ENCODE results near the gene COL17A1. TPM values are rescaled to one million over a fixed set of nuclear protein-coding genes. Genes with fewer than 3 reads are reported as not detected.

Gene COL17A1
- total RNA-seq, 1 experiment from 2014 or later: not detected

DNA sequence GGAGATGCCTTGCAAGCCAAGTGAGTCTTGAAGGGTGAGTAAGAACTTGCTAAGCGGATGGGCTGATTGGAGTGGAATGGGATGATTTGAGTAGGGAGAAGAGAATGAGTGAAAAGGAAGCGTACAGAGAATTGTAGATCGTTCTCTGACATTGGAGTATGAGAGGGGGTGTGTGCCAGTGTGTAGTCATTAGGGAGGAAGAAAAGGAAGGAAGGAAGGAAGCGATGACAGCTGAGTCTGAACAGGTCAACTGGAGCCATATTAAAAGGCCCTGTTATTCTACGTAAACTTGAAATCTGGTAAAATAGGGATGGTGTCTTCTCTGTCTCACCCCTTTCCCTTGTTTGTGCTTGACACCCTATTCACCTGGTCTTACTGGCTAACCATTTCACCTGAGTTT is 63.7 kb downstream of the COL17A1 start:
- in situ Hi-C loops (cut with HindIII; ENCODE audit: low pct_unique_long_range_greater_than_20kb, low sequenced_read_pairs): no loop called here

DNA sequence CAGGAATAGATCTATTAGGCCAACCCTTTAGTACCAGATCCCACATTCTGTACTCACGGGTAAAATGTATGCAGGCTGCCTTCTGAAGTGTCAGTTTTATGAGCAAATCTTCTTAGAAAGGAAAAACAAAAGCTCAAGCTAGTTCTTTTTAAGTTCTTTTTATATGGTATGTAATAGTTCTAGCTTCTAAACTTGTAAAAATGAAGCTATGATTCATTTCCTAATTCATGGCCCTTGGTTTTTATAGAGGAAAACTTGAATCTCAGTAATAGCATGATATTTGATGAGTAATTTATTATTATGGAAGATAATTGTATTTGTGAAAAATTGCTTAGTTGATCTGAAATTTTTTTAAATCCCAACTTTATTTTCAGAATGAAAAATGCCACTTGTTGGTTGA is 64.4 kb downstream of the COL17A1 start:
- no peak for DNase-seq (ENCODE audit: low read depth)
- in situ Hi-C loops (cut with HindIII; ENCODE audit: low pct_unique_long_range_greater_than_20kb, low sequenced_read_pairs): no loop called here

More for the DNA sequence above, 63.7 kb downstream of the COL17A1 start:
- DNase-seq (ENCODE audit: low read depth): no peak

DNA sequence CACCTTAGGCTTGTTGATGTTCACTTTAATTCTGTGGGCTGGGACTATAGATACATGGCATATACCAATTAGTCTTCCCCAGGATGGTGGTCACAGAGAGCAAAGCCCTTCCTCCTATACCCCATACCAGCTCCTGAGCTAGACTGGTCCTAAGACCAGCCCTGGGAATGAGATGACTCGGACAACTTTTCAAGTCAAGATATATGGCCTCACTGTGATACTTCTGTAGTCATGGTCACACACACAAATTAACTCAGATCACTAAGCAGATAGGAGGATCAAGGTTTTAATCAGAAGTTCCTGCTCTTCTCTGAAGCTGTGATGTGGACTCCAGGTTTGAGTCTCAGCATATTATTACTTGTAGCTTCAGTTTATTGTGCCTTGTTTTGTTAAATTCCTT is 65.7 kb downstream of the COL17A1 start:
- in situ Hi-C loops (cut with HindIII; ENCODE audit: low pct_unique_long_range_greater_than_20kb, low sequenced_read_pairs): no loop called here
- DNase-seq (ENCODE audit: low read depth): no peak

DNA sequence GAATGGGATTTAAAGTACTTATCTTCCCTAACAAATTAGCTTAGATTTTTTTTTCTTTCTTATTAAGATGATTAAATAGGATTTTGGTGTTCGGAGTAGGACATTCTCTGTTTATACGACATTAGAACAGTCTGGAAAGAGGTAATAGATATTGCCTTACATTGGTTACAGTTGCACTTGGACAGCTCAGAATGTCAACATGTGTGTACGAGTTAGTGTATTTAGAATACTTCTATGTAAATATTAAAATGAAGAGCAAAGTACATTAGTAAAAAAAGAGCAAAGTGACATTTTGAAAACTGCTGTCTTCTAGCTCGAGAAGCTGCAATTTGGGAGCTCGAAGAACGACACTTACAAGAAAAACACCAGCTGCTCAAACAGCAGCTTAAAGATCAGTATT is 67.2 kb downstream of the COL17A1 start:
- in situ Hi-C loops (cut with HindIII; ENCODE audit: low pct_unique_long_range_greater_than_20kb, low sequenced_read_pairs): no loop called here
- DNase-seq (ENCODE audit: low read depth): no peak

DNA sequence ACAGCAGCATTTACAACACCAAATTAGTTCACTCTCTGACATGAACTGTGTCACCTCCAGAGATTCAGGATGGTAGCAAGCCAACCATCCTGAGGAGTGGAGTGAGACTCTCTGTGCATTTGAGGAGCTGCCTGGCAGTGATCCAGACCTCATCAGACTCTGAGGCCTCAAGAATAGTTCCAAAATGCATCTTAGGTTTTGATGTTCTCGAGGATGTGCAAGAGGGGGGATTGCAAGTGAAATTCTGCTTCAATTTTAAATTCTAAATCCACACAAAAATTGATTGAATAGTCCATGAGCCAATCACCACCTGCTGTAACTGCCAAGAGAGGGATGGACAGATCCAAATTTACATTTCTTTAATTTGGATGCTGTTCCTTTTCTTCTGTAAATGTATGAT is 69.0 kb downstream of the COL17A1 start:
- no peak for DNase-seq (ENCODE audit: low read depth)
- in situ Hi-C loops (cut with HindIII; ENCODE audit: low pct_unique_long_range_greater_than_20kb, low sequenced_read_pairs): no loop called here

DNA sequence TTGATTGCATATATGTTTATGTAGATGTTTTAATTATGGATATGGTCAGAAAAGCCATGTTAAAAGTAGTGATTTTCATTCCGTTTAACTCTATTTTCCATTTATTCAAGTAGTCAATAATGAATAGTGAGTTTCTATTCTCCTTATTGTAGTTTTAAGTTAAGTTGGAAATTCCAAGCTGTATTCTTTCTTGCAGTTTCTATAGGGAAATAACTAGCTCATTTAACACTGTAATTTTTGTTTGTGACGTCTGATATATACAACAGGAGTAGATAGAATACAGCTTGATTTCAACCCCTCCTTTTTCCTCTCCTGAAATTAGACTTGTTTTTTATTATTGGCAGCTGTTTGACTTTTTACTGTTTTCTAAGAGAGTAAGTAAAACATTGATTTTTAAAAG is 71.5 kb downstream of the COL17A1 start:
- in situ Hi-C loops (cut with HindIII; ENCODE audit: low pct_unique_long_range_greater_than_20kb, low sequenced_read_pairs): no loop called here
- DNase-seq (ENCODE audit: low read depth): no peak

DNA sequence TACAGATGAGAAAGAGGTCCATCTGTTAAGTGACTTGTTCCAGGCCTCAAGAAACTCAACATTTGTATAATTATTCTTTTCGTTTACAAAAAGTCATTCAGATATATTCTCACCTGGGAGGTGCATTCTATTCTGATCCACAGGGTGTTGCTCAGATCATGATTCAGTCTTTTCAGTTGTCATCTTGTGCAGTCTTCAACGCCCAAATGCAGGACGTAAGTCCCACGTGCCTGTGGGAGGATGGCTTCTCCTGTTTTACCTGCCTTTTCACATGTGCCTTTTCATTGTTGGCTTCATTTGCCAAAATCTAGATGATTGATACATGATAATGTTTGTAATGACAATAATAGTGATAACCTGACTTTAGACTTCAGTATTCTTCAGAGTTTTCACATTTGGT is 72.2 kb downstream of the COL17A1 start:
- DNase-seq (ENCODE audit: low read depth): no peak
- in situ Hi-C loops (cut with HindIII; ENCODE audit: low pct_unique_long_range_greater_than_20kb, low sequenced_read_pairs): no loop called here

DNA sequence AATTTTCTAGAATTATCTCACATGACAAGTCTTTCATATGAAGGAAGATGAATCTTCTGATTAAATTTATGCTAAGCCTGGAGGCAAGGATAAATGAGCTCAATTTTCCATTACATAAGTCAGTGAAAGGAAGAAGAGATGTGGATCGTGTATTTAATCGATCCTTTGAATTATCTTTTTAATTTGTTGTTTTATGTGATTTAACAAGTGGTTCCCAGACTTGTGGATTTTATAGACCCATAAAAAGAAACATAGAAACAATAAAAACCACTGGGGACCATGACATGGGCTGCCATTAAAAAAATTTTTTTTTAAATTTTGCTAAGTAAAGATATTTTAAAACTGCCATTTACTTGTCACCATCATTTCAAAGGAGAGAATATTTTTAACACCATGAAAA is 73.8 kb downstream of the COL17A1 start:
- no peak for DNase-seq (ENCODE audit: low read depth)
- in situ Hi-C loops (cut with HindIII; ENCODE audit: low pct_unique_long_range_greater_than_20kb, low sequenced_read_pairs): no loop called here

DNA sequence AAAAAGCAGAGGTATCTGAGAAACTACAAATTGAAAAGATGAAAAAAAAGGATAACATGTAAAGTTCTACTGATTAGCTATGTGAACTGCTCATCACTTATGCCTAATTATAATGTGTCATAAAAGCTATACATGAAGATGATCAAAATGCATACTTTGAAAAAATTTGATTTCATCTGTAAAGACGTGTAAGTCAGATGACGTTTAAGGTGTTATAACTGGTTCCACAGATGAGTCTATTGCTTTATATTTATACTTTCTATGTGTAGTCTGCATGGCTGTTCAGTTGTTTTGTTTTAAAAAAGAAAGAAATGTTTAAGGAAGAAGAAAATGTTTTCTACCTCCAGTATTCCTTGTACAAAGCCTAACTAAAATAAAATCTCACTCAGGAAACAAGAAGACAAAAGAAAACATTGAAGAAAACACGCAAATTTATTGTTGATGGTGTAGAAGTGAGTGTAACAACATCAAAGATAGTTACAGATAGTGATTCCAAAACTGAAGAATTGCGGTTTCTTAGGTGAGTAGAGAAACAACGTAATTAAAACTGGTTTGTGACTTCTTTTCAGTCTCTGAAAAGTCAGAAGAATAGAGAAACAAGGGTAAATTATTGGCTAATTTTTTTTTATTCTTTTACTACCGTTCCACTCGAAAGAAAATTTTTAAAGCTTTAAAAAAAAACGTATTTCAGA is 80.4 kb downstream of the COL17A1 start:
- DNase-seq (ENCODE audit: low read depth): no peak
- in situ Hi-C loops (cut with HindIII; ENCODE audit: low pct_unique_long_range_greater_than_20kb, low sequenced_read_pairs): no loop called here

DNA sequence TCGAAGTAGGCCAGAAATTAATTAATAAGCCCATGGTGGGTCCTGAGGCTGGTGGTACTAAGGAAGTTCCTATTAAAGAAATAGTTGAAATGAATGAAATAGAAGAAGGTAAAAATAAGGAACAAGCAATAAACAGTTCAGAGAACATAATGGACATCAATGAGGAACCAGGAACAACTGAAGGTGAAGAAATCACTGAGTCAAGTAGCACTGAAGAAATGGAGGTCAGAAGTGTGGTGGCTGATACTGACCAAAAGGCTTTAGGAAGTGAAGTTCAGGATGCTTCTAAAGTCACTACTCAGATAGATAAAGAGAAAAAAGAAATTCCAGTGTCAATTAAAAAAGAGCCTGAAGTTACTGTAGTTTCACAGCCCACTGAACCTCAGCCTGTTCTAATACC is 82.8 kb downstream of the COL17A1 start:
- in situ Hi-C loops (cut with HindIII; ENCODE audit: low pct_unique_long_range_greater_than_20kb, low sequenced_read_pairs): no loop called here
- no peak for DNase-seq (ENCODE audit: low read depth)

DNA sequence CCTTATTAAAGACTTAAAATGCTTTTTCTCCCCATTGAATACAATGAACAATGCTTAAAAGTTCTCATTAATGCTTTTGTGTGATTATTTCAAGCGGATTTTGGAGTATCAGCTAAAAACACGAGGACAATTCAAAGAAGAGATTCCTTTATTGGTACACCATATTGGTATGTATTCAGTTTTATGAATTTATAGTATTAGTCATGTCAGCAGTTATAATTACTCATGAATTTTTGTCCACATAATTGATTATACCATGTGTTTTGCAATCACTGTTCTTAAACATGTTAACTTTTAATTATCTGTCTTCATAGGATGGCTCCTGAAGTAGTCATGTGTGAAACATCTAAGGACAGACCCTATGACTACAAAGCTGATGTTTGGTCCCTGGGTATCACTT is 86.9 kb downstream of the COL17A1 start:
- DNase-seq (ENCODE audit: low read depth): no peak
- in situ Hi-C loops (cut with HindIII; ENCODE audit: low pct_unique_long_range_greater_than_20kb, low sequenced_read_pairs): no loop called here

DNA sequence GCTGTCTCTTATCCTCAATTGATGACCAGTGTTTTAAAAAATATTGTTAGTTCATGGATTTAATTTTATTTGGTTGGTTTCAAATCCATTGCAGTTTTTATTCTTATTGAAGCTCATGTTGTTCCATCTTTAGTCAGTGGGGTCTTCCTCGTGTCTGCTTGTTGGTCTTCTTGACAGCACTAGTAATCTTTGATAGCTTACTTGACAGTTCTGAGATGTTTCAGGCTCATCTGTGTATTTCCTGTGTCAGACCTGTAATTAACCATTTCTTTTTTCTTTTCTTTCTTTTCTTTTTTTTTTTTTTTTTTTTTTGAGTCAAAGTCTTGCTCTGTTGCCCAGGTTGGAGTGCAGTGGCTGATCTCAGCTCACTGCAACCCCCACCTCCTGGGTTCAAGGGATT is 90.5 kb downstream of the COL17A1 start:
- no peak for DNase-seq (ENCODE audit: low read depth)
- in situ Hi-C loops (cut with HindIII; ENCODE audit: low pct_unique_long_range_greater_than_20kb, low sequenced_read_pairs): no loop called here

DNA sequence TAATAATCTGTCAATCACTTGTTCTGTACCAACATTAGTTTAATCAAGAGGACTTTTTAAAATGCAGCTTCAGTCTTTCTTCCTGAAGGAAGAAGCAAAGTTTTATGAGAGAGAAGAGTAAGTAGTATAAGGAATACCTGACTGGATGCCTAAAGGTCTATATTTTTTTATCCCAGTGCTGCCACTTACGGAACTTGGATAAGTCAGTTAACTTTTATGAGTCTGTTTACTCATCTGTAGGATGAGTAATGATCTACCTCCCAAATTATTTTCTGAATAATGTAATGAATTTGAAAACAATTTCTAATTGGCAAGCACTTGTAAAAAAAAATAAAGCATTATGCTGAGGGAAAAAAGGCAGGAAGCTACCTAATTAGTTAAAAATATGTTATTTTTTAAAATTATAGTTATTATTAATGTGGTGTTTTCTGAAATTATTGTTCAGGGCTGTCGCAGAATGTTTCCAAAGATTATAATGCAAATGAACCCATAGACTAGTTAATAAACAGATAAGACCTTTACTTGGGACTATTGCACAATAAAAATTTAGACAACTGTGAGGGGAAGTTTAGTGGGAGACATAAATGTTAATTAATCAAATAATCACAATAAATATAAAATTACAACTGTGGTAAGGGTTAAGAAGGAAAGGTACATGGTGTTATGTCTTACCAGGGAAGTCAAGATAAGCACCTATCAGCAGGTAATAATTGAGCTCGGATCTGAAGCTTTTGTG is 94.1 kb downstream of the COL17A1 start:
- DNase-seq (ENCODE audit: low read depth): no peak

DNA sequence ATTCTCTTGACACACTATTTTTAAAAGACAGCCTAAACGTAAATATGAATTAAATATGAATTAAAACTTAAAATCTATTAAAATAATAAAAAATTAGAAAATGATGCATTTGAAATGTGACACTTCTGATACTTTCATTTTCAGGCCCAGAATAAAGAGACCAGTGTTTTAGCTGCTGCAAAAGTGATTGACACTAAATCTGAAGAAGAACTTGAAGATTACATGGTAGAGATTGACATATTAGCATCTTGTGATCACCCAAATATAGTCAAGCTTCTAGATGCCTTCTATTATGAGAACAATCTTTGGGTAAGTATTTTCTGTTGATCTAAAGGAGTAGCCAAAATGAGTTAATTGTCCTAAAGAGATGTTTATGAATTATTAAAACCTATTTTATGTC is 95.1 kb downstream of the COL17A1 start:
- in situ Hi-C loops (cut with HindIII; ENCODE audit: low pct_unique_long_range_greater_than_20kb, low sequenced_read_pairs): no loop called here
- no peak for DNase-seq (ENCODE audit: low read depth)

More for the DNA sequence above, 94.1 kb downstream of the COL17A1 start:
- in situ Hi-C loops (cut with HindIII; ENCODE audit: low pct_unique_long_range_greater_than_20kb, low sequenced_read_pairs): no loop called here

DNA sequence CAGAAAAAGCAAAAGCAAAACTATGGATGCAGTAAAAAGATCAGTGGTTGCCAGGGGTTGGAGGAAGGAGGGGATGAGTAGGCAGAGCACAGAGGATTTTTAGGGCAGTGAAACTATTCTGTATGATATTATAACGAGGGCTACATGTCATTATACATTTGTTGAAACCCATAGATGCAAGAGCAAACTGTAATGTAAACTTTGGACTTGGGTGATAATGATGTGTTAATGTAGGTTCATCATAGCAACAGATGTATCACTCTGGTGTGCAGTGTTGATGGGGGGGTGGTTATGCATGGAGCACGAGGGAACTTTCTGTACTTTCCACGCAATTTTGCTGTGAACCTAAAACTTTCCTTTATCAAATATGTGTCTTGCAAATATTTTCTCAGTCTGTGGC is 95.6 kb downstream of the COL17A1 start:
- no peak for DNase-seq (ENCODE audit: low read depth)
- in situ Hi-C loops (cut with HindIII; ENCODE audit: low pct_unique_long_range_greater_than_20kb, low sequenced_read_pairs): no loop called here

DNA sequence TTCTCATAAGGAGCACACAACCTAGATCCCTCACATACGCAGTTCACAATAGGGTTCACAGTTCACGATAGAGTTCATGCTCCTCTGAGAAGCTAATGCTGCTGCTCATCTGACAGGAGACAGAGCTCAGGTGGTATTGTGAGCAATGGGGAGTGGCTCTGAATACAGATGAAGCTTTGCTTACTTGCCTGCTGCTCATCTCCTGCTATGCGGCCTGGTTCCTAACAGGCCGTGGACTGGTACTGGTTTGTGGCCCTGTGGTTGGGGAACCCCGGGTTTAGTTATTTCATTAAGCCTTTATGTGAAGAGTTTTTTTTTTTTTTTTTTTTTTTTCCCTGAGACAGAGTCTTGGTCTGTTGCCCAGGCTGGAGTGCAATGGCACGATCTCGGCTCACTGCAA is 99.3 kb downstream of the COL17A1 start:
- in situ Hi-C loops (cut with HindIII; ENCODE audit: low pct_unique_long_range_greater_than_20kb, low sequenced_read_pairs): no loop called here
- DNase-seq (ENCODE audit: low read depth): no peak

DNA sequence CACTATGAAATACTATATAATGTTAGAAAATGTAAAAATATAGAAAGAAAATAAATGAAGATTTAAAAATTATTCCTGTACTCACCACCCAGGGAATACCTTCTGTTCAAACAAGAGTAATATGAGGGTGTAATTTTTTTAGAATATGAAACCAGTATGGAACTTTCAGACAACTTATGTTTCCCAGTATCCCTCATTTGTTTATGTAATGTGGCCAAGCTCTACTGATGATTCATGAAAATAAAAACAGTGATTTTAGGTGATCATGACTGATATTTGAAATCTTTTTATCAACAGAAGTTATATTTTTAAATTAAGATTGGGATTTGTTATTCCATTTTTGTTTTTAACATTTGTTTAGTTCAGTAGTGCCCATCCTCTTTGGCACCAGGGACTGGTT is 100.0 kb downstream of the COL17A1 start:
- in situ Hi-C loops (cut with HindIII; ENCODE audit: low pct_unique_long_range_greater_than_20kb, low sequenced_read_pairs): no loop called here
- DNase-seq (ENCODE audit: low read depth): no peak

DNA sequence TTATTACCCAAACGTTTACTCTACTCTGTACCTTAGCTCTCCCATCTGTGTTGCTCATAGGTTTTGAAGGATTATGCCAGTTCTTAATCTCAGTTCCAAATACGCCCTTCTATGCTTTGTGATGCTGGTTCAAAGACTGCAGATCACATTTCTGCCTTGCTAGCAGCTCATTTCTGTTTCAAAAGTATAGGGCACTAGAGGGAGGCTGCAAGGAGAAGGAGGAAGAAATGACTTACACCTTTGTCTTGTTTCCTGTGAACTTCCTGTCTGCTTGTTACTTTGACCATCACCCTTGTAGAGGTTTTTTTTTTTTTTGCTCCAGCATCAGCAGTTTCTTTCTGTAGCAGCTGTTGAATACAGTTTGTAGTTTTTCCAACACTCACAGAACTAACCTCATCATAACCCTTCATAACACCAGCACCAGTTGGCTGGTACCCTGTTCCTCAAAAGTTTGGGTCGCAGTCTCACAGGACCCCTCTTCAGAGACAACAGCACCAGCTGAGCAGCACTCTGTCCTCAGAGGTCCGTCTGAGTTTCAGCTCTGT is 102.2 kb downstream of the COL17A1 start:
- no peak for DNase-seq (ENCODE audit: low read depth)
- in situ Hi-C loops (cut with HindIII; ENCODE audit: low pct_unique_long_range_greater_than_20kb, low sequenced_read_pairs): no loop called here

DNA sequence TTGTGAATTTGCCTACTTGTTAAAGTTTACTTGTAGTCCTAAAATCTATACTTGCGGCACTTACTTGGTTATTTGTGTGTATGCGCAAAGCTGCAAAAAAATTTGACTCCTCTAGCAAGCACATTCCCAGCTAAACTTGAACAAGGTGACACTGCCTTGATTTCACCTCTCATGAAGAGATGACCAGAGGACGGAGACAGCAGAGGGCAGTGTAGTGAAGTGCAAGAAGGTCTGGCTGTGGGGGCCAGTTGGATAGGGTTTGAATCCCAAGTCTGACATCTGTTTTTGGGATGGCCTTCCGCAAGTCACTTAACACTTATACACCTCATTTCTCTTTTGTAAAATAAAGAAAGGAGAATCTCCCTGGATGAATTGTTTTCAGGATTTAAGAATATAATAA is 103.0 kb downstream of the COL17A1 start:
- no peak for DNase-seq (ENCODE audit: low read depth)
- in situ Hi-C loops (cut with HindIII; ENCODE audit: low pct_unique_long_range_greater_than_20kb, low sequenced_read_pairs): no loop called here
